GM18526 (cell line): ENCODE data around the gene CSNK1G2.

Experiments
- POLR2A ChIP-seq: IDR thresholded peaks from 3 replicates; pipeline ENCODE4 v1.6.1; 2011; ENCODE audit not compliant: insufficient read length; ENCODE audit errors: extremely low read depth

CSNK1G2 gene

DNA sequence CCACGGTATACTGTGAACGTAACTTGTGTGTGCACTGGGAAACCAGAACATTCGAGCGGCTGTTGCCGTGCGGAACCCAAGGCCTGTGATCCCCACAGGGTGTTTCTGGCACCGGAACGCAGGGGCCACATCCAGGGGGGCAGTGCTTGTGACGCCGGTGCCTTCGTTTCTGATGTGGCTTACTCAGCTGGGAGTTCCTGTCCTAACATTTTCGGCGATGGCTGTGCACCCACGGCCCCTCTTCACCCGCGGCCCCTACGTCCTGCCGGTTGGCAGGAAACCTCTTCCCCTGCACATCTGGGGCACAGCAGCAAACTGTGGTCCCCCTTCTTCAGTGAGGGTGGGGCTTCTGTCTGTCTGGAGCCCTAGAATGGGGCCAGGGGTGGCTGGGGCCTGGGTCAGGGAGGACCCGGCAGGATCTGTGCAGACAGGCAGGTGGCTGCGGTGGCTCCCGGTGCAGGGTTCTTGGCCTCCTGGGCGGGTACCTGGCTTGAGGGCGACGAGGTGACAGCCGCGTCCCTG is 26.2 kb downstream of the CSNK1G2 start:
- no peak for TF ChIP-seq POLR2A

DNA sequence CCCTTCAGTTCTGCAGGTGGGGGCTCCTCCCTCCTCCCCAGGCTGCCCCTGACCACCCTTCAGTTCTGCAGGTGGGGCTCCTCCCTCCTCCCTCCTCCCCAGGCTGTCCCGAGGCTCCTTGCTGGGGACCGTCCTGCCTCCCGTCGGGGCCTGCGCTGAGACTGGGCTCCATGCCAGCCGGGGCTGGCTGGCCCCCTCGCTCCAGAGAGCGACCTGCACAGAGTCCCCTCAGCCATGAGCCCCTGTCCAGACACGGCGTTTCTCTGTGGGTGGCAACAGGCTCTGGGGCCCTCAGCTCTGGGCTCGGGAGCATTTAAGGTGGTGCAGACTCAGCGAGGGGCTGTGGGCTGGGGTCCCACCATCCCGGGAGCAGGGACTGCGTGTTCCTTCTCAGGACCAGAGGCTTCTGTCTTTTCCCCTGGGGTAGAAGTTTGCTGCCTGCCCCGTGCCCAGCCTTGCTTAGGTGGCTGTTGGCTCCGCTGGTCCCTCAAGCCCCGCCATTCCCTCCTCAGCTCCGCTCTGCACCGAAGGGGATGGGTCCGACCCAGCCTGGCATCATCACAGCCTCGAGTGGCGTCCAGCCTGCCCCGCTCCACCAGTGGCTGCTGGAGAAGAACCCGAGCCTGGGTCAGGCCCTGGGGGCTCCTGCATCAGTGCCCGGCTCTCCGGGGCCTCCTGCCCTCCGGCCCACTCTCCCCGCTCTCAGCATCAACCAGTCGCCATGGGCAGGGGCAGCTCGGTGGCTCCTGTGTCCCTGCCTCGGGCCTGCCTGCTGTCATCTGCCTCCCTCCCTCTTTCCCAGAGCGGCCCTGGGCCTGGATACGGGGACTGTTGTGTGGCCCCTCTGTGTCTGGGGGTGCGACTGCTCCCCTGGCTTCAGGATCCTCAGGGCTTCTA is 27.6 kb downstream of the CSNK1G2 start:
- TF ChIP-seq POLR2A, result no peak

DNA sequence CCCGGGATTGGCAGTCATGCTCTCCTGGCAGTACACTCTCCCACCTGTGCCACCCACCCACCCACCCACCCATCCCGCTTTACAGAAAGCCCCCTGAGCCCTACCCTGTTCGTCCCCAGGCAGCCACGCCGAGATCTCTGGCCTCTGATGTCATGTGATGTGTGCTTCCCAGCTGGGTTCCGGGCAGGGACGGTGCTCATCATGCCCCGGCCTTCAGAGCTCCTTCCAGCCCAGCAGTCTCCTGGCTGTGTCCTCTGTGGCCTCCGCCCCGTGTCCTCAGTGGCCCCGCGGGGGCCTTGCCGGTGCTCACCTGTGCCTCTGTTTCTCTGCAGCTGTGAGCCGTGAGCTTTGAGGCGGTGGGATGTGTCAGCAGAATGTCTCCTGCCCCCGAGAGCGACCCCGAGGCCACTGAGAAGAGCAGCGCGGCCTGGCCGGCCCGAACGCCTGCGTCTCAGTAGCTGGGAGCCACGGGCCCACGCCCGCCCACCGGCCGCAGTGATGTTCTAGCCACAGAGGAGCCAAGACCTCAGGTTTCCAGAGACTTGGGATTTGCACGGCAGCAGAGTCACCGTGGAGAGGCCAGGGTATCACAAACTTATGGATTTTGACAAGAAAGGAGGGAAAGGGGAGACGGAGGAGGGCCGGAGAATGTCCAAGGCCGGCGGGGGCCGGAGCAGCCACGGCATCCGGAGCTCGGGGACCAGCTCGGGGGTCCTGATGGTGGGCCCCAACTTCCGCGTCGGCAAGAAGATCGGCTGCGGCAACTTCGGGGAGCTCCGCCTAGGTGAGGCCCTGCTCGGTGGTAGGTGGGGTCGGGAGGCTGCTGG is 28.4 kb downstream of the CSNK1G2 start:
- no peak for TF ChIP-seq POLR2A

DNA sequence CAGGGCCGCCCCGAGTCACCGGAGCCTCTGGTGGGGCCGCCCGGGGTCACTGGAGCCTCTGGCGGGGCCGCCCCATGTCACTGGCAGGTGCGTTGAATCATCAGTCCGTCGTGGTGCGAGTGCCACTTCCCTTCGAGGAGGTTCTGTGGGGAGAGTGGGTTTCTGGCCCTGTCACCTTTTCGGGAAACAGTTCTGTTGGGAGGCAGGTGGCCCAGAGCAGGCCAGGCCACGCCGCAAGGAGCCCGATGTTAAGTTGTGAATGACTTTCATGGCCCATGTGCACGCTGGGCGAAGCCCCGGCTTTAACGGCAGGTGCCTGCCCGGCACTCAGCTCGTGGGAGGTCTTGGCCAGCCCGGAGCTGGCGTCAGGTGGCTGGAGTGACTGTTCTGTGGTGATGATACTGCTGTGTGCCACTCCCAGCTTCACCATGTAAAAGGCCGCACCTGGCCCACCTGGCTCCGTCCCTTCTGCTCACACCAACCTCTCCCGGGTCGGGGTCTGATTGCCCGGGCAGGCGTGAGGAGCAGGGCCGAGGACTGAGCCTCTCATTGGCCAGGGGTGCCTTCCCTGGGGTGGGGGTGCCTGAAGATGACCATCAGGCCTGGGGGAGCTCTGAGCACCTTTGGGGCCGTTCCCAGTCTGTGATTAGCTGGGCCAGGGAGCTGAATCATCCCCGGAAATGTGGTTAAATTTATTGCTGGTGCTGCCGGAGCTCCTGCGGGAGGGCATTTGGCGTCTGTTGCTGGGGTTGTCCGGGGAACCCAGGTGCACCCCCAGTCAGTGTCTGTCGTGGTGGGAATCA is 29.2 kb downstream of the CSNK1G2 start:
- no peak for TF ChIP-seq POLR2A

DNA sequence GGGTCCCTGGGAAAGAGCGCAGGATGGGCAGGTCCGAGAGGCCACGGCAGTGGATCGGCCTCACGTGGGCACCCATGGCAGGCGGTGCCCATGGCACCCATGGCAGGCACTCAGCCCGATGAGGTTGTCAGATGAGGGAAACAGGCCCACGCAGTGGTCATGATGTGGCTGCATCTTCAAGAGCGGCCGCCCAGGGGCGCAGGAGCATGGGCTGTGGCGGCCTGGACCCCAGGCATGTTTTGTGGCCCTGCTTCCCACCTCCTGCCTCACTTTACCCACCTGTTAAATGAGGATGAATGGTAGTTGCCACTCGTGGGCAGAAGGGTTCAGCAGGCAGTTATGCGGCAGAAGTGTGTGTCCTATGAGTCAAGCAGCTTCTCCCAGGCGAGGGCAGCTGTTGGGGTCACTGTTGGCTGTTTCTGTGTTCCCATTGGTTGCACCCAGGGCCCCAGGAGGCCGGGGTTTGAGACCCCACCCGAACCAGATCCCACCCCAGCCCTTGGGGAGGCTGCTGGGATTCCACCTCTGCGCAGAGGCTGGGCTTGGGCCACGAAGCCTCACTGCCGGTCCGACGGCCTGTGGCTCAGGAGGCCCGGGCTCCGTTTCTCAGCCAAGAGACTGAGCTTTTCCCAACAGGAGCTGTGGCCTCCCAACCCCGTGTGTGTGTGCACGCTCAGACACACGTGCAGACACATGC is 30.0 kb downstream of the CSNK1G2 start:
- no peak for TF ChIP-seq POLR2A

DNA sequence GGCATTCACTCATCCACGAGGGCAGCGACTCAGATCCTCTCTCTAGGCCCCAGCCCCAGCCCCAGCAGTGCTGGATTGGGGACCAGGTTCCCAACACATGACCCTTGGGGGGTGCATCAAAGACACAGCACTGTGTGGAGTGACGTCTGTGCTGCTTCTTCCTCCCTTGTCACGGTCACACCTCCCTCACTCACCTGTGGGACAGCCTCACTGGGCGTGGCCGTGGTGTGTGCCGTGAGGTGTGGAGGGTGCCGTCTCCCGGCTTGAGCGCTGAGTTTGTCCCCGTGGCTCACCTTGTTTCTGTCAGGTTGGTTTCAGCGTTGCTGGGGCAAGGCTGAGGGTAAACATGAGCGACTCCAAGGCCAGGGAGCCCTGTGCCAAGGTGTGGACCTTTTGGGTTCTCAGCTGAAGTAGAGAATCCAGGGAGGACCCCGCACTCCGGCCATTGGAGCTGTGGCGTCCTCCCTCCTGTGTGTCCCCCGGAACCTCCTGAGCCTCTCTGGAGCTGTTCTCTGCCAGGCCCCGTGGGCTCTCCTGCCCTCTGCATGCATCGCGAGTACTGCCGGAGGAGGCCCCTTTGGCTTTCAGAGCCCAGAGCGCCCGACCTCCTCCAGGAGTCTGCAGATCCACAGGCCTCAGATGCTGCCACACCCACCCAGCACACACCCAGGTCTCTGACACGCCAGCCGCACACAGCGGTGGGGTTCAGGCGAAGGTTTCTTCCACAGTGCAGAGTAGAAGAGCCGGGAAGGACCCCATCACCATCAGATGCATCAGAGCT is 33.6 kb downstream of the CSNK1G2 start:
- TF ChIP-seq POLR2A, result no peak

DNA sequence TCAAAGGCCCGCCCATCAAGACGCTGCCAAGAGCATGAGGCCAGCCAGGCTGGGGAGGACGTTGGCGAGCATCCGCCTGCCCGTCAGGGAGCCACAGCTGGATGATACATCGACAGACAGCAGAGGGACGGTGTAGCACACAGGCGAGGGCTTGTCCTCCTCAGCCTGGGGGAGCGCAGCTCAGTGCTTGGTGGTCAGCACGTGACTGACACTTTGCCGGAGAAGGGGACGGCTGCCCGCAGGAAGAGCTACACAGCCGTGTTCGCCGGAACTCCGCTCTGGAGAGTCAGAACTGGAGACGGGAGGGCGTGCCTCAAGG is 34.1 kb downstream of the CSNK1G2 start:
- no peak for TF ChIP-seq POLR2A

DNA sequence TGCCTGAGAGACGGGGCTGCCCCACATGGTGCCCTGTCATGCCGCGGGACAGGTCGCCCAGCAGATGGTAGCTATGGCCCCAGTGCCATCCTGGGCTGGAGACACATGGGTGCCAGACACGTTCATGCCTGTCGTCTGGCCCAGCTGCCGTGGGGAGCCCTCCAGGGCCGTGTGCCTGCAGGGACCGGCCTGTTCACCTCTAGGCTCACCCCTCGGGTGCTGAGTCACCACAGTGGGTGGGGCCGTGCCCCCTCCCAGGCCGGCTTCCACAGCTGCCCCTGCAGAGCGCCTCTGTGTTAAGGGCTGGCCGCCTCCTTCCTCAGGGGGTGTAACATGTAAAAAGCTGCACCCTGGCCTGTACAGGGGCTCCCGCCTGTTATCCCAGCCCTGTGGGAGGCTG is 36.1 kb downstream of the CSNK1G2 start:
- no peak for TF ChIP-seq POLR2A

DNA sequence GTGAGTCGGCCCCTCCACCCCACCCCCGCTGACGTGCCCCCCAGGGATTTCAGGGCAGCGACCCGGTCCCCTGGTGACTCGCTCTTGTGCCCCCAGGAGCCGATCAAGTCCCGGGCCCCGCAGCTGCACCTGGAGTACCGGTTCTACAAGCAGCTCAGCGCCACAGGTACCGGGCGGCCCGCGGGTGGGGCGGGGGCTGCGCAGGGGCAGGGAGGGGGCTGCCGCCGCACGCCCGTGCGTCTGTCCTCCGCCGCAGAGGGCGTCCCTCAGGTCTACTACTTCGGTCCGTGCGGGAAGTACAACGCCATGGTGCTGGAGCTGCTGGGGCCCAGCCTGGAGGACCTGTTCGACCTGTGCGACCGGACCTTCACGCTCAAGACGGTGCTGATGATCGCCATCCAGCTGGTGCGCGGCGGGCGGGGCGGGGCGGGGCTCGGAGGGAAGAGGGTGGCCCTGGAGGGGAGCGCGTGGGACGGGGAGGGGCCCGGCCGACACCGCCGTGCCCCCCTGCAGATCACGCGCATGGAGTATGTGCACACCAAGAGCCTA is 37.4 kb downstream of the CSNK1G2 start:
- TF ChIP-seq POLR2A, result no peak

DNA sequence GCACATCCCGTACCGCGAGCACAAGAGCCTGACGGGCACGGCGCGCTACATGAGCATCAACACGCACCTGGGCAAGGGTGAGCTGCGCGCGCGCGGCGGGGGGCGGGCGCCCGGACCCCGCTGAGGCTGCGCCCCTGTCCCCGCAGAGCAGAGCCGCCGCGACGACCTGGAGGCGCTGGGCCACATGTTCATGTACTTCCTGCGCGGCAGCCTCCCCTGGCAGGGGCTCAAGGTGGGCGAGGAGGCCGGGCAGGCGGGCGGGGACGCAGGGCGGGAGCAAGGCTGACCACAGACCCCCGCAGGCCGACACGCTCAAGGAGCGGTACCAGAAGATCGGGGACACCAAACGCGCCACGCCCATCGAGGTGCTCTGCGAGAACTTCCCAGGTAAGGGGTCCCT is 38.0 kb downstream of the CSNK1G2 start:
- TF ChIP-seq POLR2A, result no peak

DNA sequence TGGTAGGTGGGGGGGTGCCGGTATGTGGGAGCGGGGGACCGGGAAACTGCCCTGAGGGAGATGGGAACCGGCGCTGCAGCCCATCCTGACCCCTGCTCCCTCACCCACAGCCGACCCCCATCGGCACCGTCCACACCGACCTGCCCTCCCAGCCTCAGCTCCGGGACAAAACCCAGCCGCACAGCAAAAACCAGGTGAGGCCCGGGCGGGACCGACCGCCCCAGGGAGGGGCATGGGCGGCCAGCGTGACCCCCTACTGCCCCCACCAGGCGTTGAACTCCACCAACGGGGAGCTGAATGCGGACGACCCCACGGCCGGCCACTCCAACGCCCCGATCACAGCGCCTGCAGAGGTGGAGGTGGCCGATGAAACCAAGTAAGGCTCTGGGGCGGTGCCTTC is 38.7 kb downstream of the CSNK1G2 start:
- TF ChIP-seq POLR2A, result no peak

DNA sequence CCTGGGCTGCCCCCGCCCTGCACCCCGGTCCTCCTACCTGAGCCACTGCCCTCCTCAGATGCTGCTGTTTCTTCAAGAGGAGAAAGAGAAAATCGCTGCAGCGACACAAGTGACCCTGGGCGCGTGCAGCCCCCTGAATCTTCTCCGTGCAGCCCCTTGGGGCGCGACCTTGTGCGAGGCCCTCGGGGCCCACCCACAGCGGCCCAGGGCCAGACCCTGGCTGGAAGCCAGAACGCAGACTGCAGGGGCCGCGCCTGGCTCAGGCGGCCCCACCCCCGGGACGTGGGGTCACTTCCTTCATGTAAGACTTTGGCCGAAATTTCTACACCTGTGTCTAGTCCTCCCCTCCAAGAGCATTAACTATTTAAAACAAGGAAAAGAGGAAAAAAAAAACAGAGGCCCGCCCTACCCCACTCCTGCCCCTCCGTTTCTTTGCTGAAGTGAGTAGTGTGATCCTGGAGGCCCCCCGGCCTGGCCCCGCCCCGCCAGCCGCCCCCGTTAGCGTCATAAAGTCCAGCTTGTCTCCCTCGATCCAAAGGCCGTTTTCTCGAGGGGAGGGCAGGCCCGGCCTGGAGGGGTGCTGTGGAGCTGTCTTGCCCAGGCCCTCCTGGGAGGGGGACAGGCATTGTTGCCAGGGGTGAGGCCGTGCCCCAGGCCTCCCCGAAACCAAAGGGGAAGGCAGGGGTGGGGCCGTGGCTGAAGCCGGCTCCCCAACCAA is 39.3 kb downstream of the CSNK1G2 start:
- TF ChIP-seq POLR2A, result no peak

DNA sequence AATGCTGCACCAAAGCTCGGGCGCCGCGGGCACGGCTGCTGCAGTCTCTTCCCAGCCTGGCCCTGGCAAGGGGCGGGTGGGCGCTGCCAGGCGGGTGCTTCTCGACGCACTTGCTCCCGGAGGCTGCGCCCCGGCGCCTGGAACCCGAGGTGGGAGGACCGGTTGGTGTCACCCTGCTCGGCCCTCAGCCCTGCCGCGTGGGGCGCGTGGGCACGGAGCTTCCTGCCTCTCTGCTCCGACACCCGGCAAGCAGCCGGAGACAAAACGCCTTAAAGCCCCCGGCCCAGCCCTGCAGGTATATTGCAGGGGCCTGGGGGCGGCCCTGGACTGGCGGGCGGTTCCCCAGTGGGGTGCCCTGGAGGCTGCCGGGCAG is 39.8 kb downstream of the CSNK1G2 start:
- TF ChIP-seq POLR2A, result no peak
